Mesothelial cell of epicardium (in vitro differentiated cells): ENCODE results near the gene VPS35. TPM values are rescaled to one million over a fixed set of nuclear protein-coding genes. Genes with fewer than 3 reads are reported as not detected.

Experiments
- DNase-seq, 2 experiments: peaks; one replicate each; pipeline ENCODE4 v3.0.0; 2021; ENCODE audit warnings: low spot score in 2 of 2; ENCODE audit not compliant: unreplicated experiment in 2 of 2
- H3K27ac Mint-ChIP-seq: 2 replicates; pipeline ENCODE4 v1.8.0; 2021; ENCODE audit warnings: mixed read lengths
- H3K27me3 Mint-ChIP-seq: 2 replicates; pipeline ENCODE4 v1.8.0; 2021; ENCODE audit warnings: low read depth, mixed read lengths
- H3K36me3 Mint-ChIP-seq: 2 replicates; pipeline ENCODE4 v1.8.0; 2021; ENCODE audit warnings: mixed read lengths
- H3K4me1 Mint-ChIP-seq: 2 replicates; pipeline ENCODE4 v1.8.0; 2021; ENCODE audit warnings: mixed read lengths
- H3K4me3 Mint-ChIP-seq: 2 replicates; pipeline ENCODE4 v1.8.0; 2021; ENCODE audit warnings: mild to moderate bottlenecking, moderate library complexity, mixed read lengths
- H3K9me3 Mint-ChIP-seq: 2 replicates; pipeline ENCODE4 v1.8.0; 2021; ENCODE audit warnings: mixed read lengths
- CTCF ChIP-seq: fragments of 200-600 bp; sonication (generic); IDR thresholded peaks from one replicate; pipeline ENCODE4 v1.5.0; 2021; ENCODE audit warnings: antibody characterized with exemption; ENCODE audit not compliant: unreplicated experiment
- total RNA-seq: library from RNA; stranded (reverse); gene quantifications from 3 replicates; pipeline ENCODE4 v1.2.1, GENCODE V29; 2021

Gene VPS35
- total RNA-seq, 1 donor from 2014 or later = 115 TPM

- no peaks in the 10 kb centered on the region for H3K27me3 Mint-ChIP-seq
- no peak for TF ChIP-seq CTCF
- H3K36me3 Mint-ChIP-seq = peaks cover 3% of the 10 kb centered on the region
- H3K4me1 Mint-ChIP-seq = no peaks in the 10 kb centered on the region
- no peak overlapping the region for H3K27ac Mint-ChIP-seq
- no peak overlapping the region for H3K4me3 Mint-ChIP-seq
- DNase-seq = no peak
- no peaks in the 10 kb centered on the region for H3K9me3 Mint-ChIP-seq
Observed at GRCh38 chr16:46612121-46612520, 76.9 kb downstream of the VPS35 start.

- H3K4me1 Mint-ChIP-seq = no peaks in the 10 kb centered on the region
- no peaks in the 10 kb centered on the region for H3K27me3 Mint-ChIP-seq
- no peak for TF ChIP-seq CTCF
- no peaks in the 10 kb centered on the region for H3K9me3 Mint-ChIP-seq
- no peak overlapping the region for H3K4me3 Mint-ChIP-seq
- DNase-seq = no peak
- H3K36me3 Mint-ChIP-seq = peaks cover 8% of the 10 kb centered on the region
- H3K27ac Mint-ChIP-seq = no peak overlapping the region
Observed at GRCh38 chr16:46607529-46607928, 81.4 kb downstream of the VPS35 start.

- Mint-ChIP-seq H3K4me3 (no peak overlapping the region), H3K27me3 (no peaks in the 10 kb centered on the region), H3K9me3 (no peaks in the 10 kb centered on the region), H3K36me3 (peaks cover 11% of the 10 kb centered on the region), H3K4me1 (no peaks in the 10 kb centered on the region), H3K27ac (no peak overlapping the region)
- TF ChIP-seq CTCF = no peak
- DNase-seq = no peak
Observed at GRCh38 chr16:46606231-46606630, 82.7 kb downstream of the VPS35 start.

Other genes starting within 250 kb of the VPS35 start
- gene SHCBP1, start 67.8 kb downstream of the VPS35 start, total RNA-seq = 5.1 to 7.5 TPM (median 7.0 TPM) in 3 replicates
- gene ORC6, start 481 bp upstream of the VPS35 start, total RNA-seq = 29.7 to 31.0 TPM (median 30.1 TPM) in 3 replicates
- gene MYLK3, start 59.2 kb upstream of the VPS35 start, total RNA-seq = 1.4 to 1.7 TPM (median 1.6 TPM) in 3 replicates
- gene C16orf87, start 142.0 kb upstream of the VPS35 start, total RNA-seq = 28.2 to 29.5 TPM (median 28.6 TPM) in 3 replicates
- 28.0 to 35.0 TPM (median 30.6 TPM) in 3 replicates for gene GPT2, start 195.2 kb upstream of the VPS35 start, total RNA-seq